ENCODE data around the gene SIX1.
A peak's percentile ranks its signal among the peaks of the same experiment; 100 is the strongest.

SIX1 gene

GRCh38 chr14:60648934-60649874 lies at the start of gene SIX1 (continued):
- TF ChIP-seq ZFP69B (tag by site-specific recombination; IDR thresholded peaks at IDR 0.05) (no peak), ZNF155 (tag by site-specific recombination; IDR thresholded peaks at IDR 0.05) (no peak), ZNF169 (tag by site-specific recombination; IDR thresholded peaks at IDR 0.05) (no peak), ZNF654 (tag by site-specific recombination; IDR thresholded peaks at IDR 0.05; ENCODE audit: low read depth) (no peak), ZBTB17 (tag by site-specific recombination; IDR thresholded peaks at IDR 0.05) (peak; percentile 81), OVOL3 (tag by site-specific recombination; IDR thresholded peaks at IDR 0.05) (no peak), ZBTB10 (tag by site-specific recombination; IDR thresholded peaks at IDR 0.05) (peak; percentile 67; the same call in 1 of the 2 replicates), KLF1 (tag by site-specific recombination; IDR thresholded peaks at IDR 0.05) (peak; percentile 50; the same call in 1 of the 2 replicates), ZBTB7A (tag by site-specific recombination; IDR thresholded peaks at IDR 0.05; ENCODE audit: low read depth) (peak; percentile 54; the same call in 1 of the 2 replicates), SP2 (tag by site-specific recombination; IDR thresholded peaks at IDR 0.05) (peak; percentile 81), TRIM28 (IDR thresholded peaks at IDR 0.05; ENCODE audit: borderline replicate concordance, low read length) (no peak), ZNF777 (tag by site-specific recombination; IDR thresholded peaks at IDR 0.05; ENCODE audit: borderline replicate concordance) (no peak), REPIN1 (tag by site-specific recombination; IDR thresholded peaks at IDR 0.05; ENCODE audit: low read depth) (no peak; the same call in 1 of the 2 replicates), ZBTB8A (tag by site-specific recombination; IDR thresholded peaks at IDR 0.05) (peak; percentile 46; the same call in 1 of the 2 replicates), ZNF26 (tag by site-specific recombination; IDR thresholded peaks at IDR 0.05) (no peak), GLIS2 (tag by site-specific recombination; IDR thresholded peaks at IDR 0.05) (peak; percentile 89), ZBTB26 (tag by site-specific recombination; optimal IDR thresholded peaks at IDR 0.05) (peak; percentile 75), ZNF214 (tag by site-specific recombination; IDR thresholded peaks at IDR 0.05; ENCODE audit: borderline replicate concordance) (no peak), MZF1 (tag by site-specific recombination; IDR thresholded peaks at IDR 0.05; ENCODE audit: borderline replicate concordance) (no peak), ZNF426 (tag by site-specific recombination; IDR thresholded peaks at IDR 0.05) (no peak), PRDM1 (tag by site-specific recombination; IDR thresholded peaks at IDR 0.05) (no peak), OSR2 (tag by site-specific recombination; IDR thresholded peaks at IDR 0.05) (no peak), PRDM10 (tag by site-specific recombination; IDR thresholded peaks at IDR 0.05) (peak; percentile 94), SCRT1 (tag by site-specific recombination; IDR thresholded peaks at IDR 0.05; ENCODE audit: borderline replicate concordance) (no peak), ZNF174 (tag by site-specific recombination; IDR thresholded peaks at IDR 0.05) (no peak), ZNF221 (tag by site-specific recombination; IDR thresholded peaks at IDR 0.05; ENCODE audit: borderline replicate concordance) (no peak), SP3 (tag by site-specific recombination; IDR thresholded peaks at IDR 0.05) (peak; percentile 67), ZNF404 (tag by site-specific recombination; IDR thresholded peaks at IDR 0.05) (no peak), KLF16 (tag by site-specific recombination; IDR thresholded peaks at IDR 0.05) (peak; percentile 85; the same call in 1 of the 2 replicates), ZSCAN16 (tag by site-specific recombination; IDR thresholded peaks at IDR 0.05) (no peak)
